Cardiac muscle cell (in vitro differentiated cells and primary cell): ENCODE measurements around the gene CDKL4. TPM values are rescaled to one million over a fixed set of nuclear protein-coding genes. Genes with fewer than 3 reads are reported as not detected.
"Not testable (repeated sequence)": the region's sequence is repeated elsewhere in the genome, so short reads cannot be mapped to it uniquely, and the experiment has no call there.

Source experiments
- DNase-seq, 2 donors: peaks; one replicate each; pipeline versions ENCODE4 v3.0.0 to v3.0.0-alpha.2; 2010 to 2017; ENCODE audit warnings: low read depth in 1 of 2, low spot score in 1 of 2
- H3K27ac ChIP-seq: fragments of 200-600 bp; sonication (generic); 2 replicates; pipeline ENCODE4 v1.5.1; 2016
- H3K27me3 ChIP-seq: fragments of 200-600 bp; sonication (generic); 2 replicates; pipeline ENCODE4 v1.6.0; 2016; ENCODE audit warnings: control low read depth
- H3K36me3 ChIP-seq: fragments of 200-600 bp; sonication (generic); 2 replicates; pipeline ENCODE4 v1.5.1; 2016; ENCODE audit warnings: control low read depth
- H3K4me1 ChIP-seq: fragments of 200-600 bp; sonication (generic); 2 replicates; pipeline ENCODE4 v1.8.1; 2017; ENCODE audit warnings: low read depth, mild to moderate bottlenecking, mixed run types
- H3K4me3 ChIP-seq: fragments of 200-600 bp; sonication (generic); 2 replicates; pipeline ENCODE4 v1.5.1; 2016; ENCODE audit warnings: mild to moderate bottlenecking
- H3K9me3 ChIP-seq: fragments of 200-600 bp; sonication (generic); 2 replicates; pipeline ENCODE4 v1.5.1; 2017; ENCODE audit warnings: low read depth, mild to moderate bottlenecking, control low read depth
- polyA plus RNA-seq: library from polyadenylated mRNA; unstranded; fragments of >200 nt; fragmentation: Nextera tagmentation; extraction: Ambion mirVana; gene quantifications from 2 replicates; pipeline ENCODE4 v1.2.1, GENCODE V29; 2016
- total RNA-seq: library from RNA; depleted of rRNA; stranded (reverse); fragments of >200 nt; gene quantifications from 2 replicates; pipeline ENCODE4 v1.2.3, GENCODE V29; 2016
- TF ChIP-seq, protein P1 (sequence below): IDR thresholded peaks from 2 replicates; pipeline ENCODE4 v1.5.1; 2012; ENCODE audit warnings: low read depth, mild to moderate bottlenecking, low read length

CDKL4 gene
- total and polyA plus RNA-seq, 2 experiments from 2014 or later: 0.66 TPM; not detected in 1

GRCh38 chr2:39215545-39215944 lies 28.2 kb downstream of the CDKL4 start:
- Histone ChIP-seq H3K36me3 (no peaks in the 10 kb centered on the region), H3K27ac (no peak overlapping the region), H3K4me3 (no peak overlapping the region), H3K27me3 (no peaks in the 10 kb centered on the region), H3K9me3 (no peaks in the 10 kb centered on the region), H3K4me1 (no peaks in the 10 kb centered on the region)
- no peak for DNase-seq
- TF ChIP-seq, protein P1, sequence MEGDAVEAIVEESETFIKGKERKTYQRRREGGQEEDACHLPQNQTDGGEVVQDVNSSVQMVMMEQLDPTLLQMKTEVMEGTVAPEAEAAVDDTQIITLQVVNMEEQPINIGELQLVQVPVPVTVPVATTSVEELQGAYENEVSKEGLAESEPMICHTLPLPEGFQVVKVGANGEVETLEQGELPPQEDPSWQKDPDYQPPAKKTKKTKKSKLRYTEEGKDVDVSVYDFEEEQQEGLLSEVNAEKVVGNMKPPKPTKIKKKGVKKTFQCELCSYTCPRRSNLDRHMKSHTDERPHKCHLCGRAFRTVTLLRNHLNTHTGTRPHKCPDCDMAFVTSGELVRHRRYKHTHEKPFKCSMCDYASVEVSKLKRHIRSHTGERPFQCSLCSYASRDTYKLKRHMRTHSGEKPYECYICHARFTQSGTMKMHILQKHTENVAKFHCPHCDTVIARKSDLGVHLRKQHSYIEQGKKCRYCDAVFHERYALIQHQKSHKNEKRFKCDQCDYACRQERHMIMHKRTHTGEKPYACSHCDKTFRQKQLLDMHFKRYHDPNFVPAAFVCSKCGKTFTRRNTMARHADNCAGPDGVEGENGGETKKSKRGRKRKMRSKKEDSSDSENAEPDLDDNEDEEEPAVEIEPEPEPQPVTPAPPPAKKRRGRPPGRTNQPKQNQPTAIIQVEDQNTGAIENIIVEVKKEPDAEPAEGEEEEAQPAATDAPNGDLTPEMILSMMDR: no peak

GRCh38 chr2:39213015-39213414 lies 30.8 kb downstream of the CDKL4 start:
- H3K4me1 ChIP-seq: no peaks in the 10 kb centered on the region
- DNase-seq: no peak
- H3K36me3 ChIP-seq: no peaks in the 10 kb centered on the region
- H3K9me3 ChIP-seq: no peaks in the 10 kb centered on the region
- no peak overlapping the region for H3K4me3 ChIP-seq
- TF ChIP-seq, protein P1: no peak
- no peaks in the 10 kb centered on the region for H3K27me3 ChIP-seq
- no peak overlapping the region for H3K27ac ChIP-seq

DNA sequence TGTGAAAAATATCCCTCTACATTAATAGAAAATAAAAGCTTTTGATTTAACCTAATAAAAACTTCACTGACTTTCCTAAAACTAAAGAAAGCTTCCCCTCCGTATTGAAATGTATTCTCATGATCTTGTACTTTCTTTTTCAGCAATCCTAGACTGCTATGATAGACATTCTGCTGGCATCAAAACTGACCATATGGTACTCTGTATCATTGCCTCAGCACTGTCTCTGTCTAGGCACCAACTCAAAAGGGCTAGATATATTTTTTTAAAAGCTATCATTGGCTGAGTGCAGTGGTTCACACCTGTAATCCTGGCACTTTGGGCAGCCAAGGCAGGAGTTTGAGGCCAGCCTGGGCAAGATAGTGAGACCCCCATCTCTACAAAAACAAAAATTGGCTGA lies 32.9 kb downstream of the CDKL4 start:
- Histone ChIP-seq H3K27me3 (no peaks in the 10 kb centered on the region), H3K4me3 (no peak overlapping the region), H3K4me1 (no peaks in the 10 kb centered on the region), H3K36me3 (no peaks in the 10 kb centered on the region), H3K9me3 (no peaks in the 10 kb centered on the region), H3K27ac (no peak overlapping the region)
- no peak for DNase-seq
- TF ChIP-seq, protein P1: no peak

- H3K27me3 ChIP-seq: no peaks in the 10 kb centered on the region
Measured at GRCh38 chr2:39203382-39203781, 40.4 kb downstream of the CDKL4 start.

DNA sequence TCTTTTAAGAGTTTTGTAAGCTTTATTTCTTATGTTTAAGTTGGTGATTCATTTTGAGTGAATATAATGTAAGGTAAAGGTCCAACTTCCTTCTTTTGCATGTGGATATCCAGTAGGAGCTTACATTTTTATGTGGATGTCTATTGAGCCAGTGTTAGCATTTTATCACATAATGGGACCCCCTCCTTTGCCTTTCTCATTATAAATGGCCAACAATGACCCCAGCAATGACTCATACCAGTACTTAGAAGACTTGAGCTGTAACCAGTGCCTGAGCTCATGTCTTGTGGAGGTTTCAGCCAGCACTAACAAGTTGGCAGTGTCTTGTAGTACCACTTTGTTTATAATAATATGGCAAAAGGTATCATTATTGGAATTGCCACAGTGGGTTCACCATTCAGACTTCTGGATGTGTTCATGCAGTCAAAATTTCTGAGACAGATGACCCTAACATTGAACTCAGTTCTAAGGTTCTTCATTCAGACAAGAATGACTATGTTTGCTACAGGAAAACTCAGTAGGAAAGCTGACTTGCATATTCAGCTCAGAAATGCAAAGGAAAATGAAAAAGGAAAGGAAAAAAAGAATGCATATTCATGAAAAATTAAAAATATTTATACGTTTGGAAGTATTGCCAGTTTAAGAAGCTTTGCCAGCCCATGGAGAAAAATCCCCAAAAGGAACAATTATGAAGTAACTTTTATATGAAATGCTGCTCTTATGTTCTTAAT lies 41.0 kb downstream of the CDKL4 start:
- Histone ChIP-seq H3K9me3 (no peaks in the 10 kb centered on the region), H3K36me3 (no peaks in the 10 kb centered on the region), H3K4me1 (no peaks in the 10 kb centered on the region), H3K27me3 (no peaks in the 10 kb centered on the region), H3K4me3 (no peak overlapping the region), H3K27ac (no peak overlapping the region)
- no peak for DNase-seq
- TF ChIP-seq, protein P1: no peak

More at GRCh38 chr2:39203382-39203781, 40.4 kb downstream of the CDKL4 start:
- H3K4me3 ChIP-seq: no peak overlapping the region
- H3K27ac ChIP-seq: no peak overlapping the region
- H3K36me3 ChIP-seq: no peaks in the 10 kb centered on the region
- TF ChIP-seq, protein P1: no peak
- H3K4me1 ChIP-seq: no peaks in the 10 kb centered on the region
- H3K9me3 ChIP-seq: no peaks in the 10 kb centered on the region
- DNase-seq: no peak

- not testable (repeated sequence) for H3K4me3 ChIP-seq, H3K9me3 ChIP-seq, H3K36me3 ChIP-seq, H3K27me3 ChIP-seq, H3K27ac ChIP-seq, H3K4me1 ChIP-seq, DNase-seq
Measured at GRCh38 chr2:39197003-39197402, 46.8 kb downstream of the CDKL4 start.
